Left renal cortex interstitium (tissue), 4 donors: Measurements from ENCODE around the gene MAG. TPM values are rescaled to one million over a fixed set of nuclear protein-coding genes. Genes with fewer than 3 reads are reported as not detected.

Source experiments
- DNase-seq, 4 donors: peaks; one replicate each; pipeline ENCODE4 v3.0.0-alpha.2; 2013; ENCODE audit warnings: low read depth in 4 of 4, low spot score in 2 of 4, missing footprints in 1 of 4
- polyA plus RNA-seq, 4 donors: library from polyadenylated mRNA; unstranded; fragments of 120-200 nt; gene quantifications; one replicate each; pipeline ENCODE4 v1.2.1, GENCODE V29; 2013; ENCODE audit not compliant: insufficient read length in 4 of 4

MAG gene, protein sequence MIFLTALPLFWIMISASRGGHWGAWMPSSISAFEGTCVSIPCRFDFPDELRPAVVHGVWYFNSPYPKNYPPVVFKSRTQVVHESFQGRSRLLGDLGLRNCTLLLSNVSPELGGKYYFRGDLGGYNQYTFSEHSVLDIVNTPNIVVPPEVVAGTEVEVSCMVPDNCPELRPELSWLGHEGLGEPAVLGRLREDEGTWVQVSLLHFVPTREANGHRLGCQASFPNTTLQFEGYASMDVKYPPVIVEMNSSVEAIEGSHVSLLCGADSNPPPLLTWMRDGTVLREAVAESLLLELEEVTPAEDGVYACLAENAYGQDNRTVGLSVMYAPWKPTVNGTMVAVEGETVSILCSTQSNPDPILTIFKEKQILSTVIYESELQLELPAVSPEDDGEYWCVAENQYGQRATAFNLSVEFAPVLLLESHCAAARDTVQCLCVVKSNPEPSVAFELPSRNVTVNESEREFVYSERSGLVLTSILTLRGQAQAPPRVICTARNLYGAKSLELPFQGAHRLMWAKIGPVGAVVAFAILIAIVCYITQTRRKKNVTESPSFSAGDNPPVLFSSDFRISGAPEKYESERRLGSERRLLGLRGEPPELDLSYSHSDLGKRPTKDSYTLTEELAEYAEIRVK
- 10 to 100 TPM in 1 of 4 donors, 1 to 10 TPM in 3; 2.6 to 15.5 (median 5.6) TPM for polyA plus RNA-seq

DNA sequence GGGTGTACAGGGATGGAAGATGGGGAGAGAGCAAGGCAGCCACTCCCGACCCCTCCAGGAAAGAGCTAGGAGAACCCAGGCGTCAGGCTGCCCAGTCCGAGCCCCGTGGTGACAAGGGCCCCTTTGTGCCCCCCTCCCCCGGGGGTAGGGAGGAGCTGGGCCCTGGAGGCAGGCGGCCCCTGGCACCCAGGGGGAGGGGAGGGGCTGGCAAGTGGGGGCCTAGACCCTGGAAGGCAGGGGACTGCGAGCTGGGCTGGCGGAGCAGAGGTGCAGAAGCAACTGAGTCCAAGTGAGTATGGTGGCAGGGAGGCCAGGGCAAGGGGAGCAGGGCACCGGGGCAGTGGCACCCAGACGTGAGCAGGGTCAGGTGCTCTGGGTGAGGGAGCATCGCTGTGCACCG is at the start of gene MAG:
MAG (plus strand) TSS at position 246 of the 400 bp plus-strand sequence. CDS start 3,248 bp downstream, outside the sequence.
- no peak for DNase-seq

DNA sequence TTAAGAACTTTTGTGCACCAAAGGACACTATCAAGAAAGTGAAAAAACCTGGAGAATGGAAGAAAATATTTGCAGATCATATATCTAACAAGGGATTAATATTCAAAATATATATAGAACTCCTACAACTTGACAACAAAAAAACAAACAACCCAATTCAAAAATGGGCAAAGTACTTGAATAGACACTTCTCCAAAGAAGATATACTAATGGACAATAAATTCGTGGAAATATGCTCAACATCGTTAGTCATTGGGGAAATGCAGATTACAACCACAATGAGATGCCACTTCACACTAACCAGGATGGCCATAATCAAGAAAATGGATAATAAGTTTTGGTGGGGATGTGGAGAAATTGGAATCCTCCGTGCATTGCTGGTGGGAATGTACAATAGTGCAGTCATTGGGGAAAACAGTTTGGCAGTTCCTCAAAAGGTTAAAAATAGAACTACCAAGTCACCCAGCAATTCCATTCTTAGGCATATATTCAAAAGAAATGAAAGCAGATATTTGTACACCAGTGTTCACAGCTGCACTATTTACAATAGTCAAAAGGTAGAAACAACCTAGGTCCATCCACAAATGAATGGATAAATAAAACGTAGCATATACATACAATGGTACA is 45.4 kb upstream of the MAG start:
- no peak for DNase-seq

DNA sequence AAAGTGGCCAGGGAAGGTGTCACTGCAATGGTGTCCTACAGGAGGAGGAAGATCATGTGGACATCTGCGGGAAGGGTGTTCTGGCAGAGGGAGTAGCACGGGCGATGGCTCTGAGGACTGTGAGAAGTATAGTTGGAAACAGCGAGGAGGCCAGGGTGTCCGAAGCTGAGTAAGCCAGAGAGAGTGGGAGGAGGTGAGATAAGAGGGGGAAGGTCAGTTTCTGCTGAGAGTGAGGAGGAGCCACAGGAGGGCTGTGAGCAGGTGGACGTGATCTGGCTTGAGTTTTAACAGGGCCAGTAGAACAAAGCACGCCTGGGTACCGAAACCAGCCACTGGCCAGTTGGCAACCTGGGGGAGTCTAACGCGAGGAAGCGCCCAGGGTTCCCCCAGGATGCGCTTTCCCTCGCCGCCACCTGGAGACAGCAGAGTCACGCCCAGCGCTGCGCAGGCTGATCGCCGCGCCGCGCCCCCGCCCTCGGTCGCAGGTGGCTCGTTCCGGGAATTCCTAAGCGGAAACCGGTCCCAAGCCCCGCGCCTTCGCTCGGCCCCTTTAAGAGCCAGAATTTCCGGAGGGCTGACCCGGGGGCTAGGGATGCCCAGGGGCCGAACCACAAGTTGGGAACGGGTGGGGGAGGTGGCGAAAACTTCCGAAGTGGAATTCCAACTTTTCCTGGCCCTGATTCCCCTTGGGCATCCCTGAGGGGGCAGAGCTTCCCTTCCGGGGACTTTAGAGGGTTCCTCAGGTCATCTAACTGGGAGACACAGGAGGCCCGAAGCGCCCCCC is 44.2 kb upstream of the MAG start:
- DNase-seq, result peak; percentile 79 to 88 (median 86)

DNA sequence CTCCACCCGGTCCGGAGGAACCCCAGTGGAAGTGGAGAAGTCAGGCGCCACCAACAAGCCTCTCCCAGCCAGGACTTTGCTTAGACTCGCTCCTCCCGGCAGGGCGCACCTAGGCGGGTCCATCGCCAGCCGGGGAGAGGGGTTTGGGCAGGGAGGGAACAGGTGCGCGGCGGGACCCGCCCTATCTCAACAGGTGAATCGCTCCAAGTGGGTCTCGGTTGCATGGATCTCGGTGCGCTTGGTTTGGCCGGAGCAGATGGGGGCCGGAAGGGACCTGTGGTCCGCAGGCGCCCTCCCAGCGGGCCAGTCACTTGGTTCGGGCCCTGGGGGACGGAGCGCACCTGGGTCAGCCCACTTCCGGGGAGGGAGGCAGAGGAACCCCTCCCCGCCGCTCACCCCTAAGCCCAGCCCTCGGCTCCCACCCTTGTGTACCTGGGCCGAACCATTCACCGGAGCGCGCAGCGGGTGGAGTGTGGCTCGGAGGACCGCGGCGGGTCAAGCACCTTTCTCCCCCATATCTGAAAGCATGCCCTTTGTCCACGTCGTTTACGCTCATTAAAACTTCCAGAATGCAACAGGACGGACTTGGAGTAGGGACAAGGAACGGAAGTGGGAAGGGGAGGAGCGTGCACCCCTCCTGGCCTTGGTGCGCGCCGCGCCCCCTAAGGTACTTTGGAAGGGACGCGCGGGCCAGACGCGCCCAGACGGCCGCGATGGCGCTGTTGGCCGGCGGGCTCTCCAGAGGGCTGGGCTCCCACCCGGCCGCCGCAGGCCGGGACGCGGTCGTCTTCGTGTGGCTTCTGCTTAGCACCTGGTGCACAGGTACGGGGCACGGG is 43.4 kb upstream of the MAG start, which contains the start of gene LSR:
LSR (plus strand) TSS at position 693 of the 836 bp plus-strand sequence; CDS start at position 714, 21 bp downstream.
- peak; percentile 81 to 85 (median 84) for DNase-seq

DNA sequence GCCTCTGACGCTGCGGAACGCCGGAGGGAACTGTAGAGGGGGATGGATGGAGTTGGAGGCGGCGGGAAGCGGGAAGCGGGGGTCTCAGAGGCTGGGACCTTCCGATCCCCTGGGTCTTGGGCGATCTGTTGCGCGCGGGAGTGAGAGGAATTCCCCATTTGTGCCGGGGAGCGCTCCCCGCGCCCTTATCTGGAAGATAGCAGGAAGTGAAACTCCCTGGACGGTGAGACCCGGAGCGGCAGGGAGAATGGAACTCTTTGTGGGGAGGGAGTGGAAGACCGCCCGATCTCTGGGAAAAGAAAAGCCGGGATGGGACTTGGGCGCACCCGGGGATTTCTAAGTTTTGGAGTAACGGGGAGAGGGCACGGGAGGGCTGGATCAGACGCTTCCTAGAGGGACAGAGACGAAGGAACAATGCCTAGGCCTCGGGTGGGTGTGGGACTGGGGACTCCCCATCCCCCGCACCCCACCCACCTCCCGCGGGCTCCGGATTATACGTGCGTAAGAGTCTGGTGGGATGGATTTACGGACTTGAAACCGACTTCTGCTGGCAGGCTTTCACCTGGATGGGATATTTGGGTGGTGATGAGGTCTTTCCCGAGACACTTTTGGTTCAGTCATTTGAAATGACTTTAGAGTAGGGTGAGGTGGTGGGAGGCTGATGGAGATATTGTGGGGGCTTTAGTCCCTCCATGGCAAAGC is 42.7 kb upstream of the MAG start:
- DNase-seq, result no peak

DNA sequence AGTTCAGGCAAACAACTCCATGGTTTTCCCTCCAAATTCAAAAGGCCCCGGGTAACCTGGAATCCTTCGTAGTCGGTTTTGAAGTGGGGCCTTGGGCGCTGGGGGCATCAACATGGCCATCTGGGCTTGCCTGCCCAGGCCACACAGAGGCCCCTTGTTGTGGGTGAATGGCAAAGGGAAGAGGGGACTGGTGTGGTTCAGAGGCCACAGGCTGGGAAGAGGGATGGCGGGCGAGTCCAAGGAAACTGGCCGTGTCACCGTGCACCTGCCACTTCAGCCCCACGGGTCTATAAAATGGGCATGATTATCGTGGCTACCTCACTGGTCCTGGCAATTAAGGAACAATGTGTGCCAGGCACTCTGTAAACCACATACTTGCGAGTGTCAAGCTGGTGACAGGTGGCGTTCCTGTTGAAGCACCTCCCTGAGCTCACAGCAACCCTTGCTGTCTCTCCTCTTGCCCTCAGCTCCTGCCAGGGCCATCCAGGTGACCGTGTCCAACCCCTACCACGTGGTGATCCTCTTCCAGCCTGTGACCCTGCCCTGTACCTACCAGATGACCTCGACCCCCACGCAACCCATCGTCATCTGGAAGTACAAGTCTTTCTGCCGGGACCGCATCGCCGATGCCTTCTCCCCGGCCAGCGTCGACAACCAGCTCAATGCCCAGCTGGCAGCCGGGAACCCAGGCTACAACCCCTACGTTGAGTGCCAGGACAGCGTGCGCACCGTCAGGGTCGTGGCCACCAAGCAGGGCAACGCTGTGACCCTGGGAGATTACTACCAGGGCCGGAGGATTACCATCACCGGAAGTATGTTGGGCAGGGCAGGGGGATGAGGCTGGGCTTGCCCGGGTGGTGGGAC is 41.9 kb upstream of the MAG start:
- no peak for DNase-seq

DNA sequence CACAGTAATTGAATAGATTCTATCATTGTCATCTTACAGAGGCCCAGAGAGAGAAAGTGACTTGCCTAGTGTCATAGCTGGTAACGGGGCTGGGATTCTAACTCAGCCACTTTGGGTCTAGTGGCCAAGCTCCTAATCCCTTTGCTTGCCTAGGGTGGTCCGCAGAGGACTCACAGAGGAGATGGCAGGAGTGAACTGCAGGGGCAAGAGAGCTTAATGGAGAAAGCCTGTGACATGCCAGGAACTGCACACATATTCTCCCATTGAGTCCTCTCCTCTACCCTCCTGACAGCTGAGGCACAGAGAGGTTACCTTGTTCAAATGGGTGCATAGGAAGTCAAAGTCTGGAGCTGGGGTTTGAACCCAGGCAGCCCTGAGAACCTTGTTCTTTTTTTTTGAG is 40.5 kb upstream of the MAG start:
- DNase-seq, result no peak

DNA sequence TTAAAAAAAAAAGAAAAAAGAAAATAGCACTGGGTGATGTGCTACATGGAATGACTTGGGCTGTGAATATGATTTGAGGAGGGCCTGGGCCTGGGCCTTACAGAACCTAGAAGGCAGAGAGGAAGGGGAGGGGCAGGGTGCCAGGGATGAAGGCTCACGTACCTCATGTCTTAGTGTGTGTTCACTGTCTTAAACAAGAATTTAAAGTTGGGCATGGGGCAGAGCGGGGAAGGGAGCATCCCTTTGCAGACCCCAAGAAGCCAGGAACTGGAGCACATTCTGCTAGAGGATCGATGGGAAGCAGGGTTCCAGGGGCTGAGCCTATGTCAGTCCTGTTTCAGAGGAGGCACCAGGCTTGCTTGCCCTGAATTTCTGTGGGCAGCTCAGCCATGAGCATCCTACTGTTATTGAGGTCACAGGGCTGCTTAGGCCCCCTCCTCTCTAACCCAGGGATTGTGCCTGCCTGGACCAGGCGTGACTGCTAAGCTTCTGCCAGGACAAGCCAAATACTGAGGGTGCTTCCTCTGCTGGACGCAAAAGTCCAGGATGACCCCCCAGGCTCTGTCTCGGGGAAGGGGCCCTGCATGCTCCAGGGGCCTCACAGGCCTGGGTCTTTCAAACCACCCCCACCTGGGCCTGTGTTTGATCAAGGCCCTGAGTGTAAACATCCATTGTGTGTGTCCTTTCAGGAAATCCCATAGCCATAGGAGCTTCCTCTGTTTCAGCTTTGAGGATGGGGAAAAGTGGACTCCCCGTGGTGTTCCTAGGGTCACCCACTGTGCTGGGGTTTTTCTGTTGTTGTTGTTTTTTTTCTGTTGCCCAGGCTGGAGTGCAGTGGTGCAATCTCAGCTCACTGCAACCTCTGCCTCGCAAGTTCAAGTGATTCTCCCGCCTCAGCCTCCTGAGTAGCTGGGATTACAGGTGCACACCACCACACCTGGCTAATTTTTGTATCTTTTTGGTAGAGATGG is 38.4 kb upstream of the MAG start:
- no peak for DNase-seq

DNA sequence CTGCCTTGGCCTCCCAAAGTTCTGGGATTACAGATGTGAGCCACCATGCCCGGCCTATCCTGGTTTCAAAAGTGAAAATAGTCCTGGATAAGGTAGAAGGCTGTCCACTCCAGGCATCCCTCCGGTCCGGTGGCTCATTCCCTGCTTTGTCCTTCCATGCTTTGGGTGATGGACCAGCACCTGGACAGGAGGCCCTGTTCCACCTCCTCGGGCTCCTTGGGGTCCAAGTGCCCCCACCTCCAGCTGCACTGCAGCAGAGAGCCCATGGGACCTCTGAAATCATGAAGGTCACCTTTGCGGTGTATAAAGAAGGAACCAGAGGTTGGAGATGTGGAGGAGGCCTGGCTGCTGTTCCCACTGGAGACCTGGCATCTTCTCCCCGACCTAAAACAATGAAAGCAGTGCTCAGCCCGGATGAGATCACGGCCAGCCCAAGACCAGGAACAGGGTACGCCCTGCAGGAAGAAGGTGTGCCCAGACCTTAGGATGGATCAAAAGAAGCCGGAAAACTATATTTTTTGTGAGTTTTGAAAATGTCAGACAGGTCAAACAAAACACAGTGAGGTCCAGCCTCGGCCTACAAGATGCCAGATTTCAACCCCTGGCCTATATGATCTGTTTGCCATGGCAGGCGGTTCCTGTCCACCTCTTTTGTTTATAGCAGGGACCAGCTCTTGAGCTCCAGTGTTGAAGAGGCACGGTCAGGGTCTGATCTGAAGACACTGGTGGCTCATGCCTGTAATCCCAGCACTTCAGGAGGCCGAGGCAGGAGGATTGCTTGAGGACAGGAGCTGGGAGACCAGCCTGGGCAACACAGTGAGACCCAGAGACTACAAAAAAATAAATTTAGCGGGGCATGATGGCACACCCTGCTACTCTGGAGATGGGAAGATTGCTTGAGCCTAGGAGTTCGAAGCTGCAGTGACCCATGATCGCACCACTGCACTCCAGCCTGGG is 37.3 kb upstream of the MAG start:
- DNase-seq, result no peak

DNA sequence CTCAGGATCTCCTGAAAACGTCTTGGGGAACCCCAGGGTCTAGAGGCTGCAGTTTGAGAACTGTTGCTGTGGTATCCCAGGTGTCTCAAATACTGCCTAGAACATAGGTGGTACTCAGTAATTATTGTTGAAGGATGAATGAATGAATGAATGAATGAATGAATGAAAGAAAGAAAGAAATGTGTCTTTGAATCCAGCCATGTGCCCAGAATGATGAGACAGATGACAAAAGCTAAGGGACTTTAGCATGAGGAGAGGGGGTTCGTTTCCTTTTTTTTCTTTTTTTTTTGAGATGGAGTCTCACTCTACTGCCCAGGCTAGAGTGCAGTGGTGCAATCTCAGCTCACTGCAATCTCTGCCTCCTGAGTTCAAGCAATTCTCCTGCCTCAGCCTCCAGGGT is 35.4 kb upstream of the MAG start:
- DNase-seq, result no peak

DNA sequence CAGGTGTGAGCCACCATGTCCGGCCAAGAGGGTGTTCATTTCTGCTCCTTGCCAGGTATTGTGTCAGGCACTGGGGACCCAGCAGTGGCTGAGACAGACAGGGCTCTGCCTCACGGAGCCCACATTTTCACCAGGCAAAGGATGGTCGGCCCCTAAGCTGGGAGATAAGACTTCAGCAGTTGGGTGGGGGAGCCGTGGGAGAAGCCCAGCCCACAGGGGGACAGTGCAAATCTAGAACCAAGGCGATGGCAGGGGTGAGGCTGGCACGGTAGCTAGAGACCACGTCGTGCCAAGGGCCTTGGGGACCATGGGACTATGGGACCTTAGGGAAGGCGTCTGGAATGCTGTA is 34.9 kb upstream of the MAG start:
- DNase-seq, result no peak

DNA sequence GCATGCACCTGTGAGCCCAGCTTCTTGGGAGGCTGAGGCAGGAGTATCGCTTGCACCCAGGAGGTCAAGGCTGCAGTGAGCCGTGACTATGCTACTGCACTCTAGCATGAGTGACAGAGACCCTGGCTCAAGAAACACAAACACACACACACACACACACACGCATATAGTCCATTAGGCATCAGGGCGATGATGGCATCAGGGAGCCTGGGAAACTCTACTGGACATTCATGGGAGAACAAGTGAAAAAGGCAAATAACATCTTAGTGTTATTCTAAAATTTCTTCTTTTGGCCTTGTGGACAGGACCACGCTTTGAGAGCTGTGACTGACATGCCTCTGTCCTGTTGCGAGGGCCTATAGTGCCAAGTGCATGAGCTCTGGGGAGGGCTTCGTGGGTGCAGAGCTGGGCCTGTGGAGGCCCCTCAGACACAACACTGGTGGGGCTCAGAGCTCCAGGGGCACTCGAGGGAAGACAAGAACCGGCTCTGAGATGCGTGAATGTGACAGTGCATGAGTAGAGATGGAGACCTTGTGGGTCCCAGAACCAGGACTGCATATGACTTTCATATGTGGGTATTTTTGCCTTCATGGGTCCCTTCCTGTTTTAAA is 31.2 kb upstream of the MAG start:
- DNase-seq, result no peak

DNA sequence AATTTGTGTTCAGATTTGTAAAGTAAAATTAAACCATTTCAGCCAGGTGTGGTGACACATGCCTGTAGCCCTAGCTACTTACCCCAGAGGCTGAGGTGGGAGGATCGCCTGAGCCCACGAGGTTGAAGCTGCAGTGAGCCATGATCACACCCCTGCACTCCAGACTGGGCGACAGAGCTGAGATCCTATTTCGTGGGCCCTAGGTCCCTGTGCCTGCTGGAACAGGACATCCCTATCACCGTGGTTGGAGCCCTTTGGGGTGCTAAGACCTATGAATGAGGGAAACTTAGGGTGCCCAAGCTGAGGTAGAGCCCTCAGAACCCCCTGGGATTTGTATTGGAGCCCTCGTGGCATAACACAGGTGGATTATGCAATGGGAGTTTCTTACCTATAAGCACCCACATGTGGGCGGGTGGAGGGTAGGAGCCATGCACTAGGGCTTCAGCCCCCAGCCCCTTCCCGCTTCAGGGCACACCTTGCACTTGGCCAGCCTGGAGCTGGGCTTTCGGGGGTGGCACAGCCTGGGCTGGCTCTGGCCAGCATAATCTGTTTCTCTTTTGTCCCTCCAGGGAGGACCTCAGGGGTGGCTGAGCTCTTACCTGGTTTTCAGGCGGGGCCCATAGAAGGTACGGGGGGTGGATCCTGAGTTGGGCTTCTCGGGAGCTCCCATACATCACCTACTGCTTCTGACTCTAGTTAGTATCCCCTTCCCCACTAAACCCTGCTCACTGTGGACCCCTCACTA is 30.4 kb upstream of the MAG start:
- no peak for DNase-seq

DNA sequence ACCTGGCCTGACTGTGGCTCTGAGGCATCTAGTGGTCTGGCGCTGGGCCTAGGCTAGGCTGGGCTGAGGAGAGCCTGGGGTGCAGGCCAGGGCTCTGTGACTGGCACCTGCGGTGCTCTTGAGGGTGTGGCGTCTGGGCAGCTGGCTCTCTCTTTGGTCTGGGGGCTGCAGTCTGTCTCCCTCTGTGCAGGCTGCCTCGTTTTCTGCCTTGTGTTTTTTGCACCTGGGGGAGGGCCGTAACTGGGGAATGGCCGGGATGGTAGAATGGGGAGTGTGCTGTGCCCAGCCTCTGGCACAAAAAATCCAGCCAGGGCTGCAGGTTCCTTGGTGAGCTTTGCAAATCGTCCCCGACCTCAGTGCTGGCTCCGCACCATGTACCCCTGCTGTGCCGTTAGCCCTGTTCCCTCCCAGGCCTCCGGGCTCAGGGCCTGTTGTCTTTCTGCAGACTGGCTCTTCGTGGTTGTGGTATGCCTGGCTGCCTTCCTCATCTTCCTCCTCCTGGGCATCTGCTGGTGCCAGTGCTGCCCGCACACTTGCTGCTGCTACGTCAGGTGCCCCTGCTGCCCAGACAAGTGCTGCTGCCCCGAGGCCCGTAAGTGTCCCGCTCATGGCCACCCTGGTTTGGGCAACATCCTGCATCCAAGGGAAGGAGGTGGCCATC is 29.7 kb upstream of the MAG start:
- no peak for DNase-seq
